HG02759 (cell line): ENCODE measurements around the gene LSG1.
"Not testable (repeated sequence)": the region's sequence is repeated elsewhere in the genome, so short reads cannot be mapped to it uniquely, and the experiment has no call there.

Source experiments
- ATAC-seq: cut with Tn5 transposase; IDR thresholded peaks from one replicate; pipeline ENCODE4 v1.9.1; 2021; ENCODE audit warnings: mild to moderate bottlenecking, moderate library complexity; ENCODE audit not compliant: unreplicated experiment

Gene LSG1

DNA sequence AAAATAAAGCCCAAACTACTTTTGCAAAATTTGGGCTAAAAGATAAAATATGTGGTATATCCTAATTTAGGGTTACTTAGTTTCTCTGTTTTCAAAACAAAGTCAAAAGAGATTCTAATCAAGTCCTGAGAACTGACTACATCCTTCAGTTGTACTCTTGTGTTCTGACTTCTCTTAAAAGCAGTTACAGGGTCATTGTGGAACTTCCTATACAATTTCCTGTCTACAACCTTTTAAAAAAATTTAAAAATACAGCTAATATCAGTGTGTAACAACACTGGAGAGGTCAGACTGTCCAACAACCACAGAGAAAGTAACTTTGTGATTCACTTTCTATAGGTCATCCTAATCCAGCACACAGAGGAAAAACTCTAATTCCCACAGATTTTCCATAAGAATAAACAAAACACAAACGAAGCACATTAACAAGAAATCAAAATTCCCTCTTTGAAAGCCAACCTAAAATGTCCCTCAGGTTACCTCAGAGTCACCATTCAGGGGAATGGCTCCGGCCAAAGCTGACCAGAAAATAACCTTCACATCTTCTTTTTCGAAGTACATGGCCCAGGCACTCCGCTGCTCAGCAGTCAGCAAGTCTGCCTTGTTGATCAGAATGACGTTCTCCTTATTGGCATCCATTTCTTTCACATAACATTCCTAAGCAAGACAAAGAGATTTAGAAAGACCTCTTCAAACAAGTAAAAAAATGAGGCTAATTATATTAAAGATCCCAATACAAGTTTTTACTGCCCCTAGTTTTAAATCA lies 13.3 kb downstream of the LSG1 start:
- no peak for ATAC-seq

GRCh38 chr3:194657439-194657838 lies 14.6 kb downstream of the LSG1 start:
- ATAC-seq, result no peak

GRCh38 chr3:194654443-194654842 lies 17.5 kb downstream of the LSG1 start:
- ATAC-seq, result peak; percentile 49

DNA sequence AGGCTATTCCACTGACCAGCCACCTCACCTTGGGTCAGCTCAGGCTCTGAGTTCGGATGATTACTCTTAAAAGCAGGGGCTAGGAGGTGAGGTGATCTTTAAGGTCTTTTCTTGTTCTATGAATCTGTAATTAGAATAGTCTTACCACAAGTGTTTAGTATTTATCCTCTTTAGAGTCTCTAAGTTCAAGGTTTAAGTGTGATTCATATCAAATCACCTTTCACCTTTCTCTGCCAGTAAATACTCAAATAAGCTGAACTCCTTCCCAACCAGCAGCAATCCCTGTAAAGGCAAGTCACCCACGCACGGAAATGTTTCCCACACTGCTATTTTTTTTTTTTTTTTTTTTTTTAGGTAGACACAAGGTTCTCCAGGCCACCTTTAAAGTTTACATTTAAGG lies 24.2 kb downstream of the LSG1 start:
- ATAC-seq, result no peak

- ATAC-seq, result no peak
Observed at GRCh38 chr3:194642769-194643168, 29.2 kb downstream of the LSG1 start.

GRCh38 chr3:194640829-194641228 lies 31.2 kb downstream of the LSG1 start:
- no peak for ATAC-seq

GRCh38 chr3:194638991-194639605 lies 32.9 kb downstream of the LSG1 start:
- no peak for ATAC-seq

DNA sequence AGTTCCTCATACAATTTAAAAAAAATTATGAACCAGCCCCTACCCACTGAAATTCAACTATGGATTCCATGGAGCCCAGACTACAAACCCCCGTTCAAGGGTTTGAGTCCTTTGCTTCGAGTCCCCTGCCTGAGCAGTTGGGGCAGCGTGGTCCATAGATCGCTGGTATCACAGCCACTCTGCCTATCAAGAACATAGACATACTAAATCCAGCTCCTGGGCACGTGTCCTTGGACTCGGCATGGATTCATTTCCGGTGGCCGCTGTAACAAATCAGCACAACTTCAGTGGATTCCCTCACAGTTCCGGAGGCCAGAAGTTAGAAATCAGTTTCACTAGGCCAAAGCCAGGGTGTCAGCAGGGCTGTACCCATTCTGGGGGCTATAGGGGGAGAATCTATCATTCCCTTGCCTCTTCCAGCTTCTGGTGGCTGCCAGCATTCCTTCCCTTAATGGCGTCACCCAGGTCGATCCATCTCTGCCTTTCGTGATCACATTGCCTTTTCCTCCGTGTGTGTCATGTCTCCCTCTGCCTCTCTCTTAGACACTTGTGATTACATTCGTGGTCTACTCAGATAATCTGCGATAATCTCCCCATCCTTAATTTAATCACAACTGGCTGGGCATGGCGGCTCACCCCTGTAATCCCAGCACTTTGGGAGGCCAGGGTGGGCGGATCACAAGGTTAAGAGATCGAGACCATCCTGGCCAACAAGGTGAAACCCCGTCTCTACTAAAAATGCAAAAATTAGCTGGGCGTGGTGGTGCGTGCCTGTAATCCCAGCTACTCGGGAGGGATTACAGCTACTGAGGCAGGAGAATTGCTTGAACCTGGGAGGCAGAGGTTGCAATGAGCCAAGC lies 34.2 kb downstream of the LSG1 start:
- no peak for ATAC-seq

DNA sequence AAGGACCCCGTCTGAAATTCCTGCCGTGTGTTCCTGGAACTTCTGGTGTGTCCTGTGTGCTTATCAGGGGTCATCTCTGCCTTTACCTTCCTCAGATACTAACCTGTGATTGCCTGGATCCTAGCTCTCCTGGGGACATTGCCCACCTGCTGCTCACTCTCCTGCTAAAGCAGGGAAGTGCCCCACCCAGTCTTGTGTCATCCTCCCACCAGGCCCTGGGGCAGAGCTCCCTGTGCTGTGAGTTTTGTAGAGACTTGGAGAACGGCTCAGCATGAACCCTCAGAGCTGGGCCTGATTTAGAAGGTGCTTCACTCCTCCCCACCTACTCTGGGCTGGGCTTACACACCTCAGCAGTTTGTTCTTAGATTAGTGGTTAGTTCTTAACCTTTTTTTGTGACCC lies 34.9 kb downstream of the LSG1 start:
- ATAC-seq, result no peak

- ATAC-seq, result peak; percentile 90
Observed at GRCh38 chr3:194633349-194634004, 38.5 kb downstream of the LSG1 start, which contains the start of gene TMEM44. TSS of gene TMEM44 (minus strand) at chr3:194633419. CDS start at chr3:194633215, 204 bp downstream.

GRCh38 chr3:194632809-194633348 lies 39.1 kb downstream of the LSG1 start:
- ATAC-seq, result peak; percentile 72

GRCh38 chr3:194632226-194632808 lies 39.7 kb downstream of the LSG1 start:
- ATAC-seq, result no peak

DNA sequence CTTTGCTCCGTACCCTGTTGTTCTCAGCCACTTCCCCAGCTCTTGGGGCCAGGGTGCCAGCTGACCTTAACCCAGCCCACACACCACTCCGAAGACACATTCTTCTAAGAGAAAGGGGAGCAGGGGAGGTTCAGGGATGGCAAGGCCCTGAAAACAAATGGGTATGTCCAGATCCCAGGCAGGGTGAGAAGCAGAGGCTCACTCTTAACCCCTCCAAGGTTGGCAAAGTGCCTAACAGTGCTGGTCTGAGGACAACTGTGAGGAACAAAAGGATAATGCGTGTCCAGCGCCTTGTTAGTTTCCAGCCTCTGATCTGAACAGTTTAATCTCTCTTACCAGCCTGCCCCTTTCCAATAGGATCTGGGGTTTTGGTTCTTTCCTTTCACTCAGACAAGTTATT lies 40.3 kb downstream of the LSG1 start:
- no peak for ATAC-seq

- ATAC-seq, result not testable (repeated sequence)
Observed at GRCh38 chr3:194630681-194631080, 41.3 kb downstream of the LSG1 start.

DNA sequence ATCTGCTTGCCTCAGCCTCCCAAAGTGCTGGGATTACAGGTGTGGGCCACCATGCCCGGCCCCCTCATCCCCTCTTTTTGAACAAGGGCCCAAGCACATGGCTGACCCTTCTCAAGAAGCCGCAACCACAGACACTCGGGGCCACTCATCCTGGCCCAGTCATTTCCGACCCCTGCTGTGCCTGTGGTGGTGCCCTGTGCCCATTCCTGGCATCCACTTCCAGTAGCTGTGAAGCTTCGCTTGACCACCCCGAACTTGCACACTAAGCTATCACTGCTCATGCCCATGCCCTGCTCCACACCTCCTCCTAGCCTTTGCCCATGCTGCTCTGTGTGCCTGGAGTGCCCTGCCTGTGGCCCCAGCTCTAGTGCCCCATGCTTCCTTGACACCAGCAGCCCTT lies 47.0 kb downstream of the LSG1 start:
- no peak for ATAC-seq

- ATAC-seq, result no peak
Observed at GRCh38 chr3:194623449-194624290, 48.3 kb downstream of the LSG1 start.

GRCh38 chr3:194622621-194623340 lies 49.2 kb downstream of the LSG1 start:
- ATAC-seq, result no peak

- ATAC-seq, result no peak
Observed at GRCh38 chr3:194621947-194622346, 50.0 kb downstream of the LSG1 start.

GRCh38 chr3:194620196-194620595 lies 51.8 kb downstream of the LSG1 start:
- ATAC-seq, result no peak
